HEK293T (cell line): Measurements from ENCODE around the gene CAMSAP3.

Source experiments
- CTCF ChIA-PET: fragments of 350-600 bp; formaldehyde crosslinking; extraction: SDS; loops from one replicate; lab custom pipeline; 2021; ENCODE audit warnings: antibody characterized with exemption, inconsistent platforms; lab: Yijun Ruan, JAX
- POLR2A ChIA-PET: fragments of 350-600 bp; formaldehyde crosslinking; extraction: SDS; loops from one replicate; lab custom pipeline; 2020; ENCODE audit warnings: antibody characterized with exemption, inconsistent platforms; lab: Yijun Ruan, JAX
- DNase-seq: peaks from one replicate; pipeline ENCODE4 v3.0.0; 2012; ENCODE audit warnings: mixed read lengths; ENCODE audit errors: extremely low spot score
- ARNT ChIP-seq: fragments of 450-650 bp; IDR thresholded peaks from 2 replicates; pipeline ENCODE4 v1.6.1; 2017; ENCODE audit warnings: mild to moderate bottlenecking
- BHLHE40 ChIP-seq: fragments of 450-650 bp; IDR thresholded peaks from 2 replicates; pipeline ENCODE4 v1.6.1; 2016; ENCODE audit warnings: mild to moderate bottlenecking, moderate library complexity, borderline replicate concordance
- CTBP1 ChIP-seq: fragments of 450-650 bp; IDR thresholded peaks from 2 replicates; pipeline ENCODE4 v1.6.1; 2016; ENCODE audit warnings: borderline replicate concordance
- ELF4 ChIP-seq: fragments of 450-650 bp; IDR thresholded peaks from 2 replicates; pipeline ENCODE4 v1.6.1; 2017; ENCODE audit warnings: antibody characterized with exemption
- FOXA1 ChIP-seq: fragments of 450-650 bp; IDR thresholded peaks from 2 replicates; pipeline ENCODE4 v1.6.1; 2016; ENCODE audit warnings: mild to moderate bottlenecking
- FOXK2 ChIP-seq: fragments of 450-650 bp; IDR thresholded peaks from 2 replicates; pipeline ENCODE4 v1.6.1; 2016; ENCODE audit warnings: mild to moderate bottlenecking
- FOXM1 ChIP-seq: fragments of 450-650 bp; IDR thresholded peaks from 2 replicates; pipeline ENCODE4 v1.6.1; 2017; ENCODE audit warnings: mild to moderate bottlenecking, borderline replicate concordance
- HDGF ChIP-seq: fragments of 450-650 bp; IDR thresholded peaks from 2 replicates; pipeline ENCODE4 v1.6.1; 2017; ENCODE audit warnings: antibody characterized with exemption, borderline replicate concordance
- L3MBTL2 ChIP-seq: fragments of 450-650 bp; conservative IDR thresholded peaks from 2 replicates; pipeline ENCODE4 v1.6.1; 2016; ENCODE audit warnings: mild to moderate bottlenecking
- LEF1 ChIP-seq: fragments of 450-650 bp; IDR thresholded peaks from 2 replicates; pipeline ENCODE4 v1.6.1; 2017; ENCODE audit warnings: mild to moderate bottlenecking, borderline replicate concordance
- NFRKB ChIP-seq: fragments of 450-650 bp; IDR thresholded peaks from 2 replicates; pipeline ENCODE4 v1.6.1; 2016; ENCODE audit warnings: mild to moderate bottlenecking, moderate library complexity
- SP1 ChIP-seq: fragments of 450-650 bp; IDR thresholded peaks from 2 replicates; pipeline ENCODE4 v1.6.1; 2017
- SUZ12 ChIP-seq: fragments of 450-650 bp; IDR thresholded peaks from 2 replicates; pipeline ENCODE4 v1.6.1; 2016; ENCODE audit warnings: mild to moderate bottlenecking
- TARDBP ChIP-seq: fragments of 450-650 bp; IDR thresholded peaks from 2 replicates; pipeline ENCODE4 v1.6.1; 2016
- ZNF384 ChIP-seq: fragments of 450-650 bp; IDR thresholded peaks from 2 replicates; pipeline ENCODE4 v1.6.1; 2016
- TF ChIP-seq, protein P1 (sequence below): fragments of 450-650 bp; IDR thresholded peaks from 2 replicates; pipeline ENCODE4 v1.6.1; 2016

CAMSAP3 gene

DNA sequence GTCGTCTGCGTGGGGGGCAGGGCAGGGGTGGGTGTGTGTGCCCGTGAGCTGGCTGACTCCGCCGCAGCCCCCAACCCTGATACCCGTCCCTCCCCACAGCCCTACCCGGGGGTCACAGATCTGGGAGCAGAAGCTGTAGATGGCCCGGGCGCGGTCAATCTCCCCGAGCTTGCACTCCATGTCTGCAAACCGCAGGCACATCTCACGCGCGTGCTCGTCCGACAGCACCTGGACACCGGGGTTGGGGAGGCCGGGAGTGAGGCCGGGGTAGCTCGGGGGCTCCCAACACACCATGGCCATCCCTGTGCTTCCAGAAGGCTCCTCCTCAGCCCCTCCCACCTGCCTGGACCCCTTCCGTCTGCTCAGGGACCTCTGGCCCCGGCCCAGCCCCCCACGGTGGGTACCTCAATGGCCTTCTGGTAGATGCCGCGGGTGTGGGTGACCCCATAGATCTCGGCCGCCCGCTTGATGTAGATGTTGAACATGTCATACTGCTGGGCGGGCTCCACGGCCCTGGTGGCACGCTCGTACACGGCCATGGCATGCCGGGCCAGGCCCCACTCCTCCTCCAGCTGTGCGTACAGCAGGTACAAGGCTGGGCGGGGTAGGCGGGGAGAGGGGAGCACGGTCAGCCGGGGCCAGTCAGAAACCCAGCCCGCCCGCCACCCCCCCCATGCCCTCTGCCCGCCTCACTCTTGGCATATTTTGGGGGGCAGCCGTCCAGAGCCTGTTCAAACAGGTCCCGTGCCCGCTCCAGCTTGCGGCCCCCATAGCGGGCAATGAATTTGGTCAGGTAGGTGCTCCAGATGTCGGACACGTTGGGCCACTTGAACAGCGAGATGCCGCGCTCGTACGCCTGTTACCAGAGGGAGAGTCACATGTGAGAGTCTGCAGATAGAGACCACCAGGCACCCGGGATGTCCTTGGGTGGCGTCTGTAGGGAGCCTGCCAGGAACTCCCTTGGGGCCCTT, 25.1 kb downstream of the CAMSAP3 start:
- CTCF ChIA-PET, result no interaction called here
- POLR2A ChIA-PET, result no interaction called here

DNA sequence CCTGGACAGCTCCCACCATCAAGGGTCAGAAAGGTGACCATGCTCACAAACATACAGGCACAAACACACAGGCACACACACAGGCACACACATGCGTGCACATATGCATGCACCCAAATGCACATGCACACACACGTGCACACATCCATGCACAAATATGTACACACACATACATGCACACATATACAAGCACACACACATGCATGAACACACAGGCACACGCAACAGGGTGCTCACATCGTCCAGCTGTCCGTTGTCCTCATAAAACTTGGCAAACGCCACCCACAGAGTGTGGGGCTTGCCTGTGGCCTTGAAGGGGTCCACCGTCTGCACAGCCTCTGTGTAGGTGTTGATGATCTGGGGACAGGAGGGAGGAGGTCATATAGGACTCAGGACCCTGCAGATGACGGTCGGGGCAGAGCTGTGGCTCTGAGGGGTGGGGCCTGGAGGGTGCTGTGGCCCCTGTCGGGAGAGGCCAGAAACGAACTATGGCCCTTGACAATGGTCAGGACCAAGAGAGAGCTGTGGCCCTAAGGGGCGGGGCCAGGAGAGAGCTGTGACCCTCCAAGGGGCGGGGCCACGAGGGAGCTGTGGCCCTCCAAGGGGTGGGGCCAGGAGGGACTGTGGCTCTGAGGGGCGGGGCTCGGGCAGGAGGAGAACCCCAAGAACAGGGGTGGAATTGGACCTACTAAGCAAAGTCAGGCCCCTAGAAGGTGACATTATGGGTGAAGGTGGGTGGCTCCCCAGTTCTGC, 27.4 kb downstream of the CAMSAP3 start:
- DNase-seq, result no peak
- ChIA-PET POLR2A (interaction anchor here (1.3 kb wide), 1 partner anchor 10 kb away, joined by 3 read pairs; the partner anchor contains the start of gene PCP2), CTCF (no interaction called here)
- TF ChIP-seq CTBP1, result no peak
- no peak for TF ChIP-seq ELF4
- TF ChIP-seq FOXA1, result no peak
- no peak for TF ChIP-seq LEF1
- no peak for TF ChIP-seq ARNT
- TF ChIP-seq L3MBTL2, result no peak
- TF ChIP-seq FOXM1, result no peak
- no peak for TF ChIP-seq FOXK2
- TF ChIP-seq BHLHE40, result no peak

More for the DNA sequence above, 25.1 kb downstream of the CAMSAP3 start:
- TF ChIP-seq CTBP1, result no peak
- TF ChIP-seq NFRKB, result no peak
- no peak for TF ChIP-seq ZNF384
- TF ChIP-seq BHLHE40, result no peak
- TF ChIP-seq TARDBP, result no peak
- TF ChIP-seq ELF4, result no peak
- TF ChIP-seq LEF1, result no peak
- no peak for TF ChIP-seq FOXM1
- TF ChIP-seq FOXK2, result no peak
- no peak for TF ChIP-seq FOXA1
- no peak for TF ChIP-seq SP1
- TF ChIP-seq L3MBTL2, result no peak
- no peak for TF ChIP-seq ARNT
- TF ChIP-seq, protein P1, sequence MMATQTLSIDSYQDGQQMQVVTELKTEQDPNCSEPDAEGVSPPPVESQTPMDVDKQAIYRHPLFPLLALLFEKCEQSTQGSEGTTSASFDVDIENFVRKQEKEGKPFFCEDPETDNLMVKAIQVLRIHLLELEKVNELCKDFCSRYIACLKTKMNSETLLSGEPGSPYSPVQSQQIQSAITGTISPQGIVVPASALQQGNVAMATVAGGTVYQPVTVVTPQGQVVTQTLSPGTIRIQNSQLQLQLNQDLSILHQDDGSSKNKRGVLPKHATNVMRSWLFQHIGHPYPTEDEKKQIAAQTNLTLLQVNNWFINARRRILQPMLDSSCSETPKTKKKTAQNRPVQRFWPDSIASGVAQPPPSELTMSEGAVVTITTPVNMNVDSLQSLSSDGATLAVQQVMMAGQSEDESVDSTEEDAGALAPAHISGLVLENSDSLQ, result no peak
- no peak for DNase-seq

DNA sequence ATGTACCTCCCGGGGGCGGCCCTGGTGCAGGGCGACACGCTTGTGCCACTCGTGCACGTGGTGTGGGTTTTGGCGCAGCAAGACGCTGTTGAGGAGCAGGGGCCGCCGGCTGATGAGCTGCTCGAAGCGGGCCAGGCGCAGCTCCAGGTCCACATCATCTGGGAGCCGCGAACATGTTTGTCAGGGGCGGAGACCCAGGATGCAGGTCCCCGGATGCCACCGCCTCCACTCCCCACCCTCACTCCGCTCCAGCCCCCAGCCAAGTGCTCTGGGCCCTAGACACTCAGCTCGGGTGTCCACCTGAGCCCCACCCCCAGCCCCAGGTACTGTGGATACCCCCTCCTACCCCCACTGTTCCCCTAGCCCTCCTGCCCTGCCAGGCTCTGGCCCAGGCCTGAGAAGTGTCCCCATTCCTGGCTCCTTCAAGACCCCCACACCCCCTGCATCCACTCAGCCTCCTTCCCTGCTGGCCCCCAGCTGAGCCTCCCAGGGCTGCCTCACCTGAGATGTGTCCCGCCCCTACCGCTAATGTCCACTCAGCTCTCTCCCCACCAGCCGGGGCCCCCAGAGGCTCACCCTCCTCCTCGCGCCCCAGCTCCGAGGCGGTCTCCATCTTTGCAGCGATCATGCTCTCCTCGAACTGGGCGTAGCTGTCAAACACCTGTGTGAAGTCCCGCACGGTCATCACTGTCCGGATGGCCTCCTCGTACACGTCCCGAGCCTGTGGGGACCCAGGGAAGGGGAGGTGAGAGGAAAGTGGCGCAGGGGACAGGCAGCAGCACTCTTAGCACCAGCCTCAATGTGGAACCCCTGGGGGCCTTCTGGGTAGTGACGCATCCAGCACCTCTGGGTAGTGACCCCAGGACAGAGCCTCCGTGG, 28.3 kb downstream of the CAMSAP3 start:
- no peak for TF ChIP-seq ZNF384
- ChIA-PET CTCF (no interaction called here), POLR2A (interaction anchor here (1.3 kb wide), 1 partner anchor 9 kb away, joined by 3 read pairs; the partner anchor contains the start of gene PCP2)
- DNase-seq, result no peak

DNA sequence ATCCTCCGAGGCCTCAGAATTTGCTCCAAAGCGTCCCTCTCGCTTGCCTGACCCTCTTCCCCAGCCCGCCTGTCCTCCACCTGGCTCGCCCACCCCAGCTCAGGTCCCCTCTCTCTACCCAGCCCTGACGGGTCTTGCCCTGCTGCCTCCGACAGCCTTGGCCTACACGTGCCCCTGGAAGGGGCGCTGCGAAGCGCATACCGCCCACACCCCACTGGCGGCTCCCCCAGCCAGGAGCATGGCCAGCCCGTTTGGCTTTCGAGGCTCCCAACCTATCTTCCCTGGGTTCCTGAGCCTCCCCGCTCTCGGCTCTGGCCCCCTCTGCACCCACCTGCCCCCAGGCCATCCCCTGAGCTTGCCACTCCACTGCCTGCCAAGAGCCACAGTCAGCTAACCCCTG, 29.1 kb downstream of the CAMSAP3 start:
- POLR2A ChIA-PET, result no interaction called here
- DNase-seq, result no peak
- CTCF ChIA-PET, result no interaction called here
- no peak for TF ChIP-seq BHLHE40
- TF ChIP-seq FOXM1, result no peak
- no peak for TF ChIP-seq SP1
- TF ChIP-seq NFRKB, result no peak
- TF ChIP-seq L3MBTL2, result no peak
- no peak for TF ChIP-seq FOXA1
- no peak for TF ChIP-seq HDGF
- TF ChIP-seq ARNT, result no peak
- TF ChIP-seq ELF4, result no peak
- TF ChIP-seq TARDBP, result no peak

DNA sequence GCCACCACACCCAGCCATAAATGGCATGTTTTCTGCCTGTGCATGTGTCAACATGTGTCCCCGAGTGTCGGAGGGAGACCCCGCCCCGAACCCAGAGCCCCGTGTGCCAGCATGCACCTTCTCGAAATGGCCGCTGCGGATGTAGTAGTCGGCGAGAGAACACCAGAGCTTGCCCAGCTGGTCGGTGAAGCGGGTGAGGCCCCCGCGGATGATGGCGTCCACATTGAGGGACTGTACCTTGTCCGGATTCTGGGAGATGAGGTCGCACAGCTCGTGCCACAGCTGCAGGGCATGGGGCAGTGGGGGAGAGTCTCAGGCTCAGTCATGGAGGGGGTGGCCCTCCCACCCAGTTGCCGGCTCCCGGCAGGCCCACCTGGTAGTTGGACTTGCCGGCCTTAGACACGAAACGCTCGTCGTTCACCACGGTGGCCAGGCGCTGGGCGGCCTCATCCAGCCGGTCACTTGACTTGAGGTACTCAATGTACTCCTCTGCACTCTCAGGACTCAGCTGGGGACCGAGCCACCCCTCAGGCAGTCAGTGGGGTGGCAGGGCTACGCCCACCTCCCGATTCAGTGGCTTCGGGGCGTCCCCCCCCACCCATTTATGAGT, 30.2 kb downstream of the CAMSAP3 start:
- no peak for DNase-seq
- ChIA-PET CTCF (no interaction called here), POLR2A (no interaction called here)
- TF ChIP-seq HDGF (no peak), SUZ12 (no peak), L3MBTL2 (no peak), NFRKB (no peak), ELF4 (no peak)

DNA sequence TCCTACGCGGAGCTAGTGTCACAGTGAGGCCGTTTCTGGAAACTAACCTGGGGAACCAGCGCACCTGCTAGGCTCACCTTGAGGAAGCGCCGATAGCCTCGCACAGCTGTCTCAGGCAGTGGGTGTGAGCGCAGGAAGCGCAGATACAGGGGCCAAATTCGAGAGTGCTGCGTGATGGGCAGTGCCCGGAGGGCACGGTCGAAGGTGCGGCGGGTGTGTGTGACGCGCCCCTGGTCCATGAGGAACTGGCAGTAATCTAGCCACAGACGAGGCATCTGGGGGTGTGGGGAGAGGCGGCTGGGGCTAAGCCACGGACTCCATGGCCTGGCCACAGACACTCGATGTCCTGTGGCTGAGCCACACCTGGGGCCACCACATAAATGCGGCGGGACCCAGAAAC, 31.5 kb downstream of the CAMSAP3 start:
- TF ChIP-seq CTBP1 (no peak), FOXK2 (no peak), ZNF384 (no peak), LEF1 (no peak), SP1 (no peak), ARNT (no peak), FOXA1 (no peak), SUZ12 (no peak), L3MBTL2 (no peak)
- ChIA-PET POLR2A (no interaction called here), CTCF (no interaction called here)
- no peak for DNase-seq
